Spleen (tissue), 7 donors: Measurements from ENCODE around the gene EGFR.

Experiments
- POLR2A ChIP-seq, 3 donors: fragments of 450-650 bp; IDR thresholded peaks; one replicate each; pipeline ENCODE4 v1.5.1; 2017; ENCODE audit warnings: antibody characterized with exemption in 3 of 3, mild to moderate bottlenecking in 1 of 3
- POLR2AphosphoS5 ChIP-seq, 3 donors: sonication (generic); formaldehyde crosslinking; IDR thresholded peaks; one replicate each; pipeline ENCODE4 v1.5.1; 2017; ENCODE audit warnings: antibody characterized with exemption in 3 of 3
- TF ChIP-seq, protein P1 (sequence below), 11 experiments: fragments of 200-600 bp in 7 of 11; fragments of 450-650 bp in 4 of 11; sonication (generic) in 4 of 11; IDR thresholded peaks in 8 of 11; conservative IDR thresholded peaks in 3 of 11; 1 replicate in 7 of 11; 2 replicates in 4 of 11; pipeline versions ENCODE4 v1.4.0 to v1.8.0; 2016 to 2021; ENCODE audit warnings: antibody characterized with exemption in 11 of 11, inconsistent platforms in 4 of 11, mild to moderate bottlenecking in 1 of 11
- donor health status: DM: no; HTN: no; CAD: no; lungs with moderate emphysema.
- donor health status: DM: no; HTN: no; CAD: no.
- donor health status: DM: no; HTN: no; CAD: no.

GRCh38 chr7:55144333-55145317 lies 125.8 kb downstream of the EGFR start:
- TF ChIP-seq, protein P1, sequence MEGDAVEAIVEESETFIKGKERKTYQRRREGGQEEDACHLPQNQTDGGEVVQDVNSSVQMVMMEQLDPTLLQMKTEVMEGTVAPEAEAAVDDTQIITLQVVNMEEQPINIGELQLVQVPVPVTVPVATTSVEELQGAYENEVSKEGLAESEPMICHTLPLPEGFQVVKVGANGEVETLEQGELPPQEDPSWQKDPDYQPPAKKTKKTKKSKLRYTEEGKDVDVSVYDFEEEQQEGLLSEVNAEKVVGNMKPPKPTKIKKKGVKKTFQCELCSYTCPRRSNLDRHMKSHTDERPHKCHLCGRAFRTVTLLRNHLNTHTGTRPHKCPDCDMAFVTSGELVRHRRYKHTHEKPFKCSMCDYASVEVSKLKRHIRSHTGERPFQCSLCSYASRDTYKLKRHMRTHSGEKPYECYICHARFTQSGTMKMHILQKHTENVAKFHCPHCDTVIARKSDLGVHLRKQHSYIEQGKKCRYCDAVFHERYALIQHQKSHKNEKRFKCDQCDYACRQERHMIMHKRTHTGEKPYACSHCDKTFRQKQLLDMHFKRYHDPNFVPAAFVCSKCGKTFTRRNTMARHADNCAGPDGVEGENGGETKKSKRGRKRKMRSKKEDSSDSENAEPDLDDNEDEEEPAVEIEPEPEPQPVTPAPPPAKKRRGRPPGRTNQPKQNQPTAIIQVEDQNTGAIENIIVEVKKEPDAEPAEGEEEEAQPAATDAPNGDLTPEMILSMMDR (IDR thresholded peaks at IDR 0.05 in 8 of 11, conservative IDR thresholded peaks at IDR 0.05 in 3 of 11), result no peak
- TF ChIP-seq POLR2A (IDR thresholded peaks at IDR 0.05) (no peak), POLR2AphosphoS5 (IDR thresholded peaks at IDR 0.05) (no peak)
